ENCODE results near the gene RARA. TPM values are rescaled to one million over a fixed set of nuclear protein-coding genes. Genes with fewer than 3 reads are reported as not detected.

Gene RARA
- polyA plus RNA-seq, 1 donor from 2014 or later: 6.6 TPM

DNA sequence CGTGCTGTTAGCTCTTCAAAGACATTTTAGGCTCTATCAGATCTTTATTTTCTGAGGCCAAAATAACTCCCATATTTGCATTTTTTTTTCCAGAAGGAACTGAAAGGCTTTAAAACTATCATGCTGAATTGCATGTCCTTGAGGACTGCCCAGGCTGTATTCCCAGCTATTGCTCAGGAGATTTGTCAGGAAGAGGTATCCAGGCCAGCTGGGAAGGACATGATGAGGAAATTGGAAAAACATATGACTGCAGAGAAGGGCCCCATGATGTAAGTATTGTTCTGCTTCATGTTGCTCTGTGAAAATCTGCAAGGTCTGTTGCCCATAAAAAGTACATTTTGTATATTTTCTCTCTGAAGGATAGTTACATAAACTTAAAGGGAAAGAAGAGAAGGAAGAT is 15.6 kb upstream of the RARA start:
- no peaks in the 10 kb centered on the region for H3K9me3 ChIP-seq (ENCODE audit: low read length)
- H3K79me2 ChIP-seq (replicated peaks; ENCODE audit: insufficient read depth, low read length): peaks cover 5% of the 10 kb centered on the region
- H3K4me2 ChIP-seq (ENCODE audit: low read length): no peak overlapping the region
- no peaks in the 10 kb centered on the region for H3K27me3 ChIP-seq (ENCODE audit: insufficient read depth, low read depth, low read length)
- H3K27ac ChIP-seq (ENCODE audit: low read length): no peak overlapping the region
- H3K9ac ChIP-seq (ENCODE audit: low read length): no peak overlapping the region
- no peak for TF ChIP-seq EP300 (conservative IDR thresholded peaks at IDR 0.05; ENCODE audit: poor library complexity, severe bottlenecking)
- TF ChIP-seq TAF1 (IDR thresholded peaks at IDR 0.05; ENCODE audit: low read depth): no peak
- no peak for TF ChIP-seq MXI1 (conservative IDR thresholded peaks at IDR 0.05; ENCODE audit: poor library complexity, severe bottlenecking)
- TF ChIP-seq, protein P1, sequence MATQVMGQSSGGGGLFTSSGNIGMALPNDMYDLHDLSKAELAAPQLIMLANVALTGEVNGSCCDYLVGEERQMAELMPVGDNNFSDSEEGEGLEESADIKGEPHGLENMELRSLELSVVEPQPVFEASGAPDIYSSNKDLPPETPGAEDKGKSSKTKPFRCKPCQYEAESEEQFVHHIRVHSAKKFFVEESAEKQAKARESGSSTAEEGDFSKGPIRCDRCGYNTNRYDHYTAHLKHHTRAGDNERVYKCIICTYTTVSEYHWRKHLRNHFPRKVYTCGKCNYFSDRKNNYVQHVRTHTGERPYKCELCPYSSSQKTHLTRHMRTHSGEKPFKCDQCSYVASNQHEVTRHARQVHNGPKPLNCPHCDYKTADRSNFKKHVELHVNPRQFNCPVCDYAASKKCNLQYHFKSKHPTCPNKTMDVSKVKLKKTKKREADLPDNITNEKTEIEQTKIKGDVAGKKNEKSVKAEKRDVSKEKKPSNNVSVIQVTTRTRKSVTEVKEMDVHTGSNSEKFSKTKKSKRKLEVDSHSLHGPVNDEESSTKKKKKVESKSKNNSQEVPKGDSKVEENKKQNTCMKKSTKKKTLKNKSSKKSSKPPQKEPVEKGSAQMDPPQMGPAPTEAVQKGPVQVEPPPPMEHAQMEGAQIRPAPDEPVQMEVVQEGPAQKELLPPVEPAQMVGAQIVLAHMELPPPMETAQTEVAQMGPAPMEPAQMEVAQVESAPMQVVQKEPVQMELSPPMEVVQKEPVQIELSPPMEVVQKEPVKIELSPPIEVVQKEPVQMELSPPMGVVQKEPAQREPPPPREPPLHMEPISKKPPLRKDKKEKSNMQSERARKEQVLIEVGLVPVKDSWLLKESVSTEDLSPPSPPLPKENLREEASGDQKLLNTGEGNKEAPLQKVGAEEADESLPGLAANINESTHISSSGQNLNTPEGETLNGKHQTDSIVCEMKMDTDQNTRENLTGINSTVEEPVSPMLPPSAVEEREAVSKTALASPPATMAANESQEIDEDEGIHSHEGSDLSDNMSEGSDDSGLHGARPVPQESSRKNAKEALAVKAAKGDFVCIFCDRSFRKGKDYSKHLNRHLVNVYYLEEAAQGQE (IDR thresholded peaks at IDR 0.05; ENCODE audit: borderline replicate concordance): no peak
- no peak for TF ChIP-seq POLR2AphosphoS5 (IDR thresholded peaks at IDR 0.05)
- no peak for TF ChIP-seq EZH2 (IDR thresholded peaks at IDR 0.05; ENCODE audit: borderline replicate concordance, insufficient read depth, low read length, poor library complexity, severe bottlenecking)
- no peak for TF ChIP-seq RAD21 (conservative IDR thresholded peaks at IDR 0.05)
- no peak for TF ChIP-seq CTCF (IDR thresholded peaks at IDR 0.05; ENCODE audit: poor library complexity, severe bottlenecking)
- no peak for TF ChIP-seq SMC3 (conservative IDR thresholded peaks at IDR 0.05; ENCODE audit: poor library complexity)
- no peaks in the 10 kb centered on the region for H3F3A ChIP-seq (ENCODE audit: insufficient read depth, low read length, poor library complexity, severe bottlenecking)
- H2AFZ ChIP-seq (ENCODE audit: low read depth, low read length): no peak overlapping the region
- H4K20me1 ChIP-seq (ENCODE audit: insufficient read depth): no peaks in the 10 kb centered on the region
- H3K9me2 ChIP-seq (ENCODE audit: insufficient read depth, low read length): no peaks in the 10 kb centered on the region
- H3K36me3 ChIP-seq (ENCODE audit: insufficient read depth, low read length): no peaks in the 10 kb centered on the region
- H3K4me3 ChIP-seq (ENCODE audit: low read length): no peak overlapping the region

GRCh38 chr17:40295488-40296436 is 13.2 kb upstream of the RARA start:
- H3K27me3 ChIP-seq (ENCODE audit: insufficient read depth, low read depth, low read length): no peaks in the 10 kb centered on the region
- H3K9me2 ChIP-seq (ENCODE audit: insufficient read depth, low read length): no peaks in the 10 kb centered on the region
- no peak overlapping the region for H3K4me3 ChIP-seq (ENCODE audit: low read length)
- no peak for TF ChIP-seq TAF1 (IDR thresholded peaks at IDR 0.05; ENCODE audit: low read depth)
- TF ChIP-seq EZH2 (IDR thresholded peaks at IDR 0.05; ENCODE audit: borderline replicate concordance, insufficient read depth, low read length, poor library complexity, severe bottlenecking): no peak
- no peak for TF ChIP-seq RAD21 (conservative IDR thresholded peaks at IDR 0.05)
- no peak for TF ChIP-seq POLR2AphosphoS5 (IDR thresholded peaks at IDR 0.05)
- no peak for TF ChIP-seq MXI1 (conservative IDR thresholded peaks at IDR 0.05; ENCODE audit: poor library complexity, severe bottlenecking)
- H2AFZ ChIP-seq (ENCODE audit: low read depth, low read length): no peak overlapping the region
- no peaks in the 10 kb centered on the region for H3K9me3 ChIP-seq (ENCODE audit: low read length)
- H3K36me3 ChIP-seq (ENCODE audit: insufficient read depth, low read length): no peaks in the 10 kb centered on the region
- H3K9ac ChIP-seq (ENCODE audit: low read length): no peak overlapping the region
- no peak overlapping the region for H3K4me2 ChIP-seq (ENCODE audit: low read length)
- H3K27ac ChIP-seq (ENCODE audit: low read length): no peak overlapping the region
- H4K20me1 ChIP-seq (ENCODE audit: insufficient read depth): no peaks in the 10 kb centered on the region
- H3F3A ChIP-seq (ENCODE audit: insufficient read depth, low read length, poor library complexity, severe bottlenecking): no peaks in the 10 kb centered on the region
- no peaks in the 10 kb centered on the region for H3K79me2 ChIP-seq (replicated peaks; ENCODE audit: insufficient read depth, low read length)
